ENCODE results near the gene TSC22D1.

DNA sequence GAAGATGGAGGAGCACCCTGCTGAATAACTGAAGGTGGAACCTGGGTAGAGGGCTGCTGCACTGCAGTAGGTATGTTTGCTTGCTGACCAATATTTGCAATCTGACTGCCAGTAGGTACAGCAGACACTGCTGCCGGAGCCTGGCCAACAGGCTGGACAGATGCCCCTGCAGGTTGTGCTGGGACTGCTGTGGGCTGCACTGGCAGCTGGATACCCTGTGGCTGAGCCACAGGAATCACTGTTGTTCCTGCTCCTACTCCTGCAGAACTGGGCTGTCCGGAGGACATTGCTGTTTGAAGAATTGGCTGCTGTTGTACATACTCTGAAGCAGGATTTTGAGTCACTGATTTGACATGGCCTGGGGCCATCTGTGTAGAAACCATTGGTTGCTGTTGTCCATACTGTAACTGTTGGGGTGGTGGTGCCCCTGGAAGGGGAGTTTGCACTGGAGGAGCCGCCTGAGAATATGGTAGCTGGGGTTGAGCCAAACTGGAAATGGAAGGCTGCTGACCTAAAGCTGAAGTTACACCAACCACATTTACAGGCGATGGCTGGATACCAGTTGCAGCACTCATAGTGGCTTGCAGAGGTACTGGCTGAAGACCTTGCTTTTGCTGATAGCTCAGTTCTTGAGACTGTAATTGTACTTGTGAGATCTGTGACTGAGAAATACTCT lies 2.2 kb downstream of the TSC22D1 start:
- TF ChIP-seq CTCF (IDR thresholded peaks at IDR 0.05) (no peak), POLR2A (IDR thresholded peaks at IDR 0.05) (no peak)

Data from lower leg skin (tissue), 3 donors.